Thymus (tissue), 11 donors: ENCODE results near the gene LRP2. TPM values are rescaled to one million over a fixed set of nuclear protein-coding genes. Genes with fewer than 3 reads are reported as not detected.

ENCODE experiments used
- DNase-seq, 9 donors: peaks; one replicate each; pipeline ENCODE4 v3.0.0-alpha.2; 2013; ENCODE audit warnings: low spot score in 9 of 9, low read depth in 6 of 9, missing footprints in 1 of 9
- H3K27ac ChIP-seq, 2 donors: one replicate each; pipeline ENCODE4 v1.5.1; 2013; ENCODE audit warnings: control low read depth in 1 of 2, low read depth in 1 of 2, low read length in 1 of 2, mild to moderate bottlenecking in 1 of 2, moderate library complexity in 1 of 2
- H3K27me3 ChIP-seq, 2 donors: one replicate each; pipeline ENCODE4 v1.5.1; 2013; ENCODE audit warnings: low read length in 1 of 2; ENCODE audit not compliant: control insufficient read depth in 2 of 2, insufficient read depth in 1 of 2
- H3K36me3 ChIP-seq, 2 donors: one replicate each; pipeline ENCODE4 v1.5.1; 2013; ENCODE audit warnings: low read length in 1 of 2, mild to moderate bottlenecking in 1 of 2, moderate library complexity in 1 of 2; ENCODE audit not compliant: control insufficient read depth in 2 of 2, insufficient read depth in 2 of 2
- H3K4me1 ChIP-seq, 2 donors: one replicate each; pipeline ENCODE4 v1.5.1; 2013; ENCODE audit warnings: low read length in 2 of 2; ENCODE audit not compliant: control insufficient read depth in 2 of 2, insufficient read depth in 2 of 2
- H3K4me3 ChIP-seq, 2 donors: one replicate each; pipeline ENCODE4 v1.5.1; 2013; ENCODE audit warnings: low read length in 2 of 2, control low read depth in 1 of 2, mild to moderate bottlenecking in 1 of 2
- H3K9me3 ChIP-seq, 2 donors: one replicate each; pipeline ENCODE4 v1.5.1; 2013; ENCODE audit warnings: low read length in 1 of 2, mild to moderate bottlenecking in 1 of 2; ENCODE audit not compliant: control insufficient read depth in 2 of 2, insufficient read depth in 1 of 2
- WGBS: extraction: QIAGEN DNeasy Blood & Tissue Kit; methylation state at CpG from one replicate; pipeline ENCODE4 v1.1.7; 2013; 5-methylcytosine and 5-hydroxymethylcytosine counted together
- polyA plus RNA-seq: library from polyadenylated mRNA; stranded (reverse); fragments of 200-250 nt; gene quantifications from one replicate; pipeline ENCODE4 v1.2.3, GENCODE V29; 2013
- total RNA-seq: library from RNA; stranded (reverse); fragments of 120-200 nt; gene quantifications from one replicate; pipeline ENCODE4 v1.2.4, GENCODE V29; 2013
- donor health status: healthy.

LRP2 gene
- total and polyA plus RNA-seq, 2 donors: 0.05 to 0.09 TPM

DNA sequence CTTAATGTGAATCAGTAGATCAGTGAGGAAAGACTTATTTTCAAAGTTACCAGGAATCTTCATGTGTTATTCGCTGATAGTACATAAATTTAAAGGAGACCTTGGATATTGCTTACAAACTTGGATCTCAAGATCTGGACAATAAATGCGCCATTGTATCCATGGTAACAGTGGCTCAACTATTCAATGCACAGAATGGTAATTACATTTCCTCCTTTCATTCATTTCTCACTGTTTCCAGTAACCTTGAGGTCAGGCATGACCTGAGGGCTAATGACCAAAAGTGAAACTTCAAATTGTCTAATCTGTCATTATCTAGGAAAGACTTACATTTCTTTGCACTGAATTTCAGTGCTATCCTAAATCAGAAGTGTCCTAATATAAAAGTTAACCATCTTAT lies 8.1 kb downstream of the LRP2 start:
- Histone ChIP-seq H3K4me3 (no peak overlapping the region), H3K36me3 (no peaks in the 10 kb centered on the region), H3K9me3 (no peaks in the 10 kb centered on the region), H3K27ac (no peak overlapping the region), H3K27me3 (peaks cover 3 to 18% of the 10 kb centered on the region in 2 donors), H3K4me1 (no peaks in the 10 kb centered on the region)
- DNase-seq: no peak
- WGBS: 98% methylated on average over 2 of the region's 2 CpGs

GRCh38 chr2:169351725-169352124 lies 10.6 kb downstream of the LRP2 start:
- WGBS: 95% methylated on average over 4 of the region's 4 CpGs
- H3K4me3 ChIP-seq: no peak overlapping the region
- no peak overlapping the region for H3K27ac ChIP-seq
- peaks cover 0 to 3% of the 10 kb centered on the region in 2 donors for H3K27me3 ChIP-seq
- no peak for DNase-seq
- H3K36me3 ChIP-seq: no peaks in the 10 kb centered on the region
- H3K9me3 ChIP-seq: no peaks in the 10 kb centered on the region
- H3K4me1 ChIP-seq: no peaks in the 10 kb centered on the region

DNA sequence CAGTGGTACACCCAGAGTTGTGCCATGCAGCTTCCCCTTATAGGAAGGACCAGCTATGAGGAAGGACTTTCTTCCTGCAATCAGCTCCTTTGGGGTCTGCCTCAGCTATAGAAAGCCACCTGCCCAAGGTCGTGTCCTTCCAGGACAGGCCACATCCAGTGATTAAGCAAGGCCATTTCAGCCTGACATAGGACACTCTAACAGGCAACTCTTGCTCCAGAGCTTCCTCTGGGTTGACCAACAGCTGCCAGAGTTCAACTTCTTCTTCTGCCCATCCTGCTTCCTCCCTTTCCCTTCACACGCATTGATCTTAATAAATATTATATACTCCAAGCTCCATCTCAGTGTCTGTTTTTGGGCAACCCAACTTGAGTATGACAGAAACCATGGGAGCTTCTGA lies 12.8 kb downstream of the LRP2 start:
- no peak for DNase-seq
- 95% methylated on average over 2 of the region's 2 CpGs for WGBS

GRCh38 chr2:169348321-169349024 lies 13.9 kb downstream of the LRP2 start:
- 88% methylated on average over 6 of the region's 6 CpGs for whole genome bisulfite sequencing
- Histone ChIP-seq H3K9me3 (no peaks in the 10 kb centered on the region), H3K27me3 (no peaks in the 10 kb centered on the region), H3K27ac (no peak overlapping the region), H3K4me3 (no peak overlapping the region), H3K36me3 (no peaks in the 10 kb centered on the region), H3K4me1 (no peaks in the 10 kb centered on the region)
- no peak for DNase-seq

More for the DNA sequence above, 12.8 kb downstream of the LRP2 start:
- Histone ChIP-seq H3K4me1 (no peaks in the 10 kb centered on the region), H3K27ac (no peak overlapping the region), H3K36me3 (no peaks in the 10 kb centered on the region), H3K9me3 (no peaks in the 10 kb centered on the region), H3K27me3 (no peaks in the 10 kb centered on the region), H3K4me3 (no peak overlapping the region)

DNA sequence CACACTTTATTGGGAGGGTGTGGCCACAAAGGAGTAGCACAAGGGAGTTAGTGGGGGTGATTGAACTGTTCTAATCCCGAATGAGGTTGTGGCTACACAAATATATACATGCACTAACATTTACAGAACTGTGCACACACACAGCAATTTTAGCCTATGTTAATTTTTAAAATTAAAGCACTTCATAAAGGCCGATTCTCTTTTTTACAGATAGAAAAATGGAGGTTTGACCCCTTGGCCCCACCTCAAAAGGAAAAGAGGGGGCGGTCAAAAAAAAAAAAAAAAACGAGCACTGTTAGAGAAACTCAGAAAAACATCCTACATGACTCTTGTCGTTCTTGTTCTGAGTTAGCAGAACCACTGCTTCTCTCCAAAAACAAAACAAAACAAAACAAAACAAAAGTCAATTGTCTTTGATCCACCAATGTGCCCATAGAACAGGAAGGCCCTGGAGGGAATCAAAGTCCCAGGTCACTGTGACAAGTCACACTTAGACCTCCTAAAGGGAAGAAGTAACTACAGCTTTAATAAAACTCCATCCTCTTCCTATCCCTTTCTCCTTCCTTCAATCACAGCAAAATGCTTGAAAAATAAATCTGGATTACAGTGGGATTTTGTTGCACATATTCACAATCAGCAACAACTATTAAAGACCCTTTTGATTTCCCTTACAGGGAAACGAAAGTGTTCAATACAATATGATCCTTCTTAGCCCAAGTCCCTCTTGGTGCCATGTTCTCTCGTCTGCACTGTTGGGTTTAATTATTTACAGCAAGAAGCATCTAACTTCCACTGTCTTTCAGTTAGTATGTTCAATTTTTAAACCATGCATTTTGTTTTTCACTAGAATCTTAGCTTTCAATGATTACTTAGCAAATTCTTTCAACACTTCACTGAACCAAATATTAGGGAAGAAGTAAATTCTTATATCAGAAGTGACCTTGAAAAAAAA lies 16.6 kb downstream of the LRP2 start:
- Histone ChIP-seq H3K27ac (no peak overlapping the region), H3K9me3 (no peaks in the 10 kb centered on the region), H3K4me3 (no peak overlapping the region), H3K27me3 (no peaks in the 10 kb centered on the region), H3K36me3 (no peaks in the 10 kb centered on the region), H3K4me1 (no peaks in the 10 kb centered on the region)
- DNase-seq: no peak
- 84% methylated on average over 7 of the region's 7 CpGs for WGBS

DNA sequence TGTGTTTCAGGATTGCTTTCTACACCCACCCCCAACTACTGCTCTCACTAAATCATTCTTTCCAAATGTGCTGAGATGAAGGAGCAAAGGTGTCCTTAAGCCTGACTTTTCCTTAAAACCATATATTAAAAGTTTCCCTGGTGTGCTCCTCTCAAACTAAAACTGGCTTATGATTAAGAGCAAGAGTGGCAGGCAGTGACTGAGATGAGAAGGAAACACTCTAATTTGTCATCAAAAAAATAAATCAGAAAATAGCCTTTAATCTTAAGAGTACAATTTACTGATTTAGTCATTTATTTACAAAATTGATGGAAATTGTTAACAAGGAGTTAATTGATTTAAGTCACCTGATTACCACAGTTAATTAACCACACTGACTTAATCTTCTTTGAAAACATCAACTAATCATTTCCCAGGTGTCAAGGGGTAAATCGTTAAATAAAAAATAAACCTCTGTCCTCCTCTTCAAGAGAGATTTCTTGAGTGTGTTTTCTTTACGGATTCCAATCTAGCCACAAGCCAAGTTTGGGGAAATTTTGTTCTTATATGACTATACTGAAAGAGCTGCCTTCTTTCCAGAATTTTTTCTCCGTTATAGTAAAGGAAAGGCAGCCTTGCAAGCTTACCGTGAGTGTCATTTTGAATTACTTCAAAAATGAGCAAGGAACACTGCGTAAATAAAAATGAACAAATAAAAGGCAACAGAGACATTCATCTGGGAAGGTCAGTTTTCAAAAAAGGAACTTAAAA lies 17.4 kb downstream of the LRP2 start:
- no peak overlapping the region for H3K27ac ChIP-seq
- WGBS: 96% methylated on average over 5 of the region's 5 CpGs
- no peak overlapping the region for H3K4me3 ChIP-seq
- H3K27me3 ChIP-seq: no peaks in the 10 kb centered on the region
- H3K36me3 ChIP-seq: no peaks in the 10 kb centered on the region
- no peak for DNase-seq
- H3K4me1 ChIP-seq: no peaks in the 10 kb centered on the region
- H3K9me3 ChIP-seq: no peaks in the 10 kb centered on the region

- H3K4me1 ChIP-seq: no peaks in the 10 kb centered on the region
- no peaks in the 10 kb centered on the region for H3K9me3 ChIP-seq
- no peak overlapping the region for H3K27ac ChIP-seq
- no peak for DNase-seq
- H3K27me3 ChIP-seq: no peaks in the 10 kb centered on the region
- H3K36me3 ChIP-seq: no peaks in the 10 kb centered on the region
- H3K4me3 ChIP-seq: no peak overlapping the region
These were observed 19.1 kb downstream of the LRP2 start for GRCh38 chr2:169343202-169343601.

DNA sequence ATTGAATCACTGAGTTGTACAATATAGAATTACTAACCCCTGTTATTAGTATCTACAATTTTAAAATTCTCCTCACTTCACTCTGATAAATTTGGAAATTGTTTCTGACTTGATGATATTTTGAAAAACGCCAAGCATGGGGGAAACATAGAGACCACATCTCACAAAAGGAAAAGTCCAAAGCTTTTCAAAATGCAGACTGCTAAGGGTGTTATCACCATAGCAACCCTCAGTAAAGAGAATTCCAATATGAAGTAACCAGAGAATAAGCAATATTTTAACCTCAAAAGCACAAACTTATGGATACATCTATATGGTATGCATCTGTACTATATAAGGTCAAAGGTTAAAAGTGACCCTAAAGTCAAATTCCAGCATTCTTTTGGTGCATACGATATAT lies 22.7 kb downstream of the LRP2 start:
- no peaks in the 10 kb centered on the region for H3K4me1 ChIP-seq
- no peak overlapping the region for H3K4me3 ChIP-seq
- DNase-seq: no peak
- no peaks in the 10 kb centered on the region for H3K9me3 ChIP-seq
- no peak overlapping the region for H3K27ac ChIP-seq
- WGBS: 96% methylated on average over 2 of the region's 2 CpGs
- no peaks in the 10 kb centered on the region for H3K27me3 ChIP-seq
- H3K36me3 ChIP-seq: no peaks in the 10 kb centered on the region

DNA sequence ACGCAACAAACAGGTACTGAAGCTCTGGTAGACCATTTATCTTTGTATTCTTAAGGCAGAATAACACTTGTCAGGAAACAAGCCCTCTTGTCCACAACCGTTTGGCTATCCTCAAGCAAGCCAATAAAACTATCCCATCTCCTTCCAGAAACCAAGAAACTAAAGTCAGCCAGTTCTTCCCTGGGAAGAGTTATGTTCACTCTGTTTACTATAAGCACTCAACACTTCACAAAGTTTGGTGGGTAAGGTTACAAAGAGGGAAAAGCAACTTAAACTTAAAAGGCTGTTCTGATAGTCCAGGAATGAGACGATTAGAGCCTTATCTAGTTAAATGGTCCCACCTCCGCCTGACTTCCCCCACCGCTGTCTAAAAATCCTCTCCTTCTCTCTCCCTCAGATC lies 25.6 kb downstream of the LRP2 start:
- no peaks in the 10 kb centered on the region for H3K9me3 ChIP-seq
- H3K4me1 ChIP-seq: no peaks in the 10 kb centered on the region
- no peak overlapping the region for H3K4me3 ChIP-seq
- DNase-seq: no peak
- no peaks in the 10 kb centered on the region for H3K36me3 ChIP-seq
- no peaks in the 10 kb centered on the region for H3K27me3 ChIP-seq
- H3K27ac ChIP-seq: no peak overlapping the region
- WGBS: 95% methylated on average over 5 of the region's 5 CpGs
